Measurements from ENCODE around the gene ZCCHC4.

DNA sequence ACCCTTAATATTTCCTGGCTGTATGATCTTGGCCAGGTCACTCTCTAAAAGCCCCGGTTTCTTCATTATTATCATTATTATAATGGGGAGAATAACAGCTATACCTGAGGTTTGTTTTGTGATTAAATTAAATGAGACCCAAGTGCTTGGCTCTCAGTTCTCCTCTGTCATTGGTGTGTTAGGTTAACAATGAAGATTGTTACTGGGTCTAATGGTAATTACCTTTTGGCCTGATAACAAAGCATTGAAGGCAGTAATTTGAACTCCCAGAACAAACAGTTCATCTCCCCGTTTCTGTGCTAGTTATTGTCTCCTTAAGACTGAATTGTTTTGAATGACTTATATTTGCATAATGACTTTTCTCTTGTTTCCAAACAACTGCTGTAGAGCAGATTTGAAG, 57.7 kb downstream of the ZCCHC4 start:
- no peak for TF ChIP-seq POLR2AphosphoS5 (IDR thresholded peaks at IDR 0.05; ENCODE audit: low read depth, low read length)
- no peak for TF ChIP-seq RCOR1 (IDR thresholded peaks at IDR 0.05; ENCODE audit: low read length)
- no peak for TF ChIP-seq TAF1 (IDR thresholded peaks at IDR 0.05; ENCODE audit: borderline replicate concordance, low read depth, low read length)
